GM21367 (cell line): ENCODE results near the gene F7.
"Not testable (repeated sequence)": the region's sequence is repeated elsewhere in the genome, so short reads cannot be mapped to it uniquely, and the experiment has no call there.

Source experiments
- ATAC-seq: cut with Tn5 transposase; IDR thresholded peaks from one replicate; pipeline ENCODE4 v1.9.1; 2021; ENCODE audit not compliant: unreplicated experiment

F7 gene

GRCh38 chr13:113098162-113098732, 7.3 kb upstream of the F7 start:
- ATAC-seq, result no peak

GRCh38 chr13:113099142-113099541, 6.4 kb upstream of the F7 start:
- ATAC-seq, result no peak

- not testable (repeated sequence) for ATAC-seq
These were observed 3.3 kb upstream of the F7 start for GRCh38 chr13:113102302-113102701.

- ATAC-seq, result no peak
These were observed 2.9 kb upstream of the F7 start for GRCh38 chr13:113102727-113103126.

GRCh38 chr13:113103646-113104045, 1.9 kb upstream of the F7 start:
- ATAC-seq, result no peak

- no peak for ATAC-seq
These were observed 396 bp downstream of the F7 start for GRCh38 chr13:113105921-113106452.

GRCh38 chr13:113106711-113107351, 1.2 kb downstream of the F7 start:
- ATAC-seq, result no peak

- not testable (repeated sequence) for ATAC-seq
These were observed 2.9 kb downstream of the F7 start for GRCh38 chr13:113108521-113108920.

- ATAC-seq, result no peak
These were observed 3.8 kb downstream of the F7 start for GRCh38 chr13:113109151-113110047.

GRCh38 chr13:113110048-113110851, 4.7 kb downstream of the F7 start:
- ATAC-seq, result no peak

- ATAC-seq, result no peak
These were observed 5.3 kb downstream of the F7 start for GRCh38 chr13:113110852-113111315.

- not testable (repeated sequence) for ATAC-seq
These were observed 6.2 kb downstream of the F7 start for GRCh38 chr13:113111821-113112220.

- not testable (repeated sequence) for ATAC-seq
These were observed 6.9 kb downstream of the F7 start for GRCh38 chr13:113112475-113112874.

GRCh38 chr13:113112893-113113845, 7.6 kb downstream of the F7 start:
- ATAC-seq, result no peak

GRCh38 chr13:113113846-113114271, 8.3 kb downstream of the F7 start:
- ATAC-seq, result no peak

GRCh38 chr13:113114511-113115362, 9.1 kb downstream of the F7 start:
- no peak for ATAC-seq

- no peak for ATAC-seq
These were observed 10.0 kb downstream of the F7 start for GRCh38 chr13:113115363-113116205.
